ENCODE data around the gene USP44. TPM values are rescaled to one million over a fixed set of nuclear protein-coding genes. Genes with fewer than 3 reads are reported as not detected.

The USP44 gene
- total RNA-seq, 1 experiment from 2014 or later: 0.34 TPM

DNA sequence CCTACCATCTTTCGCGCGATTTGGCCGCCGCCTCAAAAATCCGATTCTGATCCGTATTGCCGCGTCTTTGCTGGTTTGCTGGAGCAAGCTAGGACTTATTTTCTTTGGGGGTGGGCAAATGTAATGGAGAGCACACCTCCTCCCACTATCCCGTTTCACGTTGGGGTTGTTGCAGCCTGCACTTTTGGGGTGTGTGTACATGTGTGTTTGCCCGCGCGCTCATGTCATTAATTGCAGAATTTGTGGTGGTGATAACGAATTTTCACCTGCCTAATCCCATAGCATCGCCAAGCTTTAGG is 76.7 kb downstream of the USP44 start:
- DNase-seq (ENCODE audit: low spot score): peak; percentile 14
- in situ Hi-C loops (cut with HindIII; ENCODE audit: low sequenced_read_pairs): no loop called here

DNA sequence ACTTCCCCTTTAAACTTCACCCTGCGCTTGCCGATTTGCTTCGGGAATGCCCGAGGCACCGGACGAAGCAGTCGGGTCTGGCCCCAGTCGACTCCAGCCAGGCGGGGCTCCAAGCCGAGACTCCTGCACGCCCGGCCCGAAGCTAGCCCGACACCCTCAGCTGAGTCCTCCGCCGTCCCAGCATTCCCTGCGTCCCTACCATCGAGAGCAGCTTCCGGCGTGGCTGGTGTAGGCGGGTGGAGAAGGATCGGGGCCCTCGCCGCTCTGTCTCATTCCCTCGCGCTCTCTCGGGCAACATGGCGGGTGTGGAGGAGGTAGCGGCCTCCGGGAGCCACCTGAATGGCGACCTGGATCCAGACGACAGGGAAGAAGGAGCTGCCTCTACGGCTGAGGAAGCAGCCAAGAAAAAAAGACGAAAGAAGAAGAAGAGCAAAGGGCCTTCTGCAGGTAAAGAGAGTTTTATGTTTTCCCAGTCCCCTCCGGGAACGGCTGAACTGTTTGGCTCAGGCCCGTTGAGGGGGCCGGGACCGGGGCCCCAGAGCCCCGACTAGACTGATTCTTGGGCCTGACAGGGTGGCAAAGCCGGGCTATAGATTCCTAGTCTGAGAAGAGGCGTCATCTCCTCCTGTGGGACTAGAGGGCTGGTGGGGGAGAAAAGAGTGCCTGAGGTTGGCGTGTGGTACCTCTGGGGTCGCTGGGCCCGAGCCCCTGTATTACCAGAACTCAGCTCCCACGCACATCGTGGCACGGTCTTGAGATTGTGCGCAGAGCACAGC is 77.2 kb downstream of the USP44 start, which contains the start of gene METAP2:
Gene METAP2, plus strand, starts transcription at position 269 of the 776 bp plus-strand sequence. Its CDS starts 28 bp downstream, at position 297.
- in situ Hi-C loops (cut with HindIII; ENCODE audit: low sequenced_read_pairs): no loop called here
- DNase-seq (ENCODE audit: low spot score): peak; percentile 97

DNA sequence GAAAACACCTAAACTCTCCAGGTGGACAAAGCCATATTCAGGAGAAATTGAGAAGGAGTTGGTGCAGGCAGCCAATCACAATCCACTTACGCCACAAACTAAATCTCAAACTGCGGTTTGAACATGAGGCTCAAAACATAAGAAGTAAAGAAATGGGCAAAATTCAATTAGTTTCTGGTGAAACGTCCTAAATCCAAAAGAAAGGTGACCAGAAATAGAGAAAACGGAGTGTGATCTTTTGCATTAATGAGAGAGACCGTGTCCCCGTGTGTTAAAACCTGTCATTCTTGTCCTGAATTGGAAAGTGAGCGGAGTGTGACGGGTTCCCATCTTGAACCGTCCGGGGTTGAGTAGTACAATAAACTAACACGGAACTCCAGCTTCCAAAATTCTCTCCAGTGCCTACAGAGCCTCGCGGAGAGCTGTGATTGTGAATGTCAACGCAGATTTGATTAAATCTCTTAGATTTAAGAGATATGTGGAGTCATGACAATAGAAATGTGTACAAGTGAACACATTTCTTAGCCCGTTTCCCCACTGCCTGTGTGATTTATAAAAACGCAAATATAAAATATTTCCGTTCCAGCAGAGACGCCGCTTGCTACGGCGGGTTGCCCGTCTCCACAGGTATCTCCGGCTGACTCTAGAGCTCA is 77.9 kb downstream of the USP44 start:
- in situ Hi-C loops (cut with HindIII; ENCODE audit: low sequenced_read_pairs): no loop called here
- peak; percentile 73 for DNase-seq (ENCODE audit: low spot score)

DNA sequence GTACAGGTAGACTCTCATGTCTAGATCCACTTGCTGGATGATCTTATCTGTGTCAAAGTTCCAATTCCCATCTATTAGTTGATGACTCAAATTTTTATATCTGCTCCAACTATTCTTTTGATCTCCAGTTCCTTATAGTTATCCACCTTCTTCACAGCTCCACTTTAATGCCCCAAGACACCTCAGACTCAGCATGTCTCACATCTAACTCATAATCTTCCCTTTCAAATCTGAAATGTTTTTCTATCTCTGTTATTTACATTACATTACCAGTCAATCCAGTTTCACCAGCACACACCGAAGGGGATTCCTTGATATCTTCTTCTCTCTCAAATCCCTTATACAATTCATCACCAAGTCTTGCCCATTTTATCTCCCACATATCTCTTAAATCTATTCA is 81.0 kb downstream of the USP44 start:
- no peak for DNase-seq (ENCODE audit: low spot score)
- in situ Hi-C loops (cut with HindIII; ENCODE audit: low sequenced_read_pairs): no loop called here

Other genes with a start within 250 kb of the USP44 start
- gene METAP2, start 77.3 kb downstream of the USP44 start, total RNA-seq (2014; rRNA removed; shearing (Covaris generic)): 62.9 and 91.2 TPM in 2 replicates
- 4.0 and 4.4 TPM in 2 replicates for gene NTN4, start 239.3 kb upstream of the USP44 start, total RNA-seq (2014; rRNA removed; shearing (Covaris generic))

All from G401 (cell line).